Sigmoid colon (tissue), 7 donors: Measurements from ENCODE around the gene POU5F2. TPM values are rescaled to one million over a fixed set of nuclear protein-coding genes. Genes with fewer than 3 reads are reported as not detected.

Experiments
- DNase-seq: peaks from one replicate; pipeline ENCODE4 v3.0.0-alpha.2; 2019
- H3K27ac ChIP-seq, 4 donors: fragments of 200-600 bp; sonication (generic); one replicate each; pipeline ENCODE4 v1.5.1; 2016 to 2019; ENCODE audit warnings: mild to moderate bottlenecking in 1 of 4
- H3K27me3 ChIP-seq, 3 donors: fragments of 200-600 bp; sonication (generic); one replicate each; pipeline ENCODE4 v1.5.1; 2019; ENCODE audit warnings: mild to moderate bottlenecking in 1 of 3
- H3K36me3 ChIP-seq, 4 donors: fragments of 200-600 bp; sonication (generic); one replicate each; pipeline ENCODE4 v1.5.1; 2016 to 2019
- H3K4me1 ChIP-seq, 4 donors: fragments of 200-600 bp; sonication (generic); one replicate each; pipeline ENCODE4 v1.5.1; 2017 to 2019
- H3K4me3 ChIP-seq, 4 donors: fragments of 200-600 bp; sonication (generic); one replicate each; pipeline ENCODE4 v1.5.1; 2017 to 2019; ENCODE audit warnings: mild to moderate bottlenecking in 2 of 4, moderate library complexity in 1 of 4
- H3K9me3 ChIP-seq, 4 donors: fragments of 200-600 bp in 3 of 4; sonication (generic) in 3 of 4; one replicate each; pipeline versions ENCODE4 v1.5.1 to v1.6.1; 2013 to 2019
- CTCF ChIP-seq, 4 experiments: fragments of 450-650 bp in 3 of 4; fragments of 200-600 bp in 1 of 4; IDR thresholded peaks; one replicate each; pipeline ENCODE4 v1.5.1; 2016 to 2019; ENCODE audit warnings: antibody characterized with exemption in 4 of 4, mild to moderate bottlenecking in 3 of 4, moderate library complexity in 2 of 4
- EP300 ChIP-seq, 4 donors: sonication (generic); formaldehyde crosslinking; IDR thresholded peaks; one replicate each; pipeline ENCODE4 v1.6.1; 2017; ENCODE audit warnings: antibody characterized with exemption in 4 of 4
- POLR2A ChIP-seq, 2 donors: fragments of 450-650 bp; IDR thresholded peaks; one replicate each; pipeline ENCODE4 v1.6.1; 2016; ENCODE audit warnings: antibody characterized with exemption in 2 of 2, mild to moderate bottlenecking in 2 of 2, moderate library complexity in 2 of 2
- POLR2AphosphoS5 ChIP-seq, 4 donors: sonication (generic); formaldehyde crosslinking; IDR thresholded peaks; one replicate each; pipeline ENCODE4 v1.6.1; 2017; ENCODE audit warnings: antibody characterized with exemption in 4 of 4
- WGBS, 2 donors: extraction: QIAGEN DNeasy Blood & Tissue Kit; methylation state at CpG; one replicate each; pipeline ENCODE4 v1.1.7; 2013; 5-methylcytosine and 5-hydroxymethylcytosine counted together
- intact Hi-C: fragments of 100-400 bp; cut with DNase I; formaldehyde crosslinking; loops from one replicate; pipeline ENCODE4 v1.15.1; 2023
- polyA plus RNA-seq, 3 donors: library from polyadenylated mRNA; stranded (reverse); fragments of 200-250 nt; gene quantifications; one replicate each; pipeline ENCODE4 v1.2.3, GENCODE V29; 2013
- total RNA-seq, 4 donors: library from RNA; depleted of rRNA; stranded (reverse); fragments of >200 nt; gene quantifications; one replicate each; pipeline ENCODE4 v1.1.0, GENCODE V29; 2016
- donor health status: healthy with polysubstance abuse.
- donor health status: Bipolar disorder and iron deficiency.
- donor health status: healthy.

The POU5F2 gene
- total and polyA plus RNA-seq, 7 donors = under 0.01 to 6.1 (median 2.8) TPM; not detected in 1

DNA sequence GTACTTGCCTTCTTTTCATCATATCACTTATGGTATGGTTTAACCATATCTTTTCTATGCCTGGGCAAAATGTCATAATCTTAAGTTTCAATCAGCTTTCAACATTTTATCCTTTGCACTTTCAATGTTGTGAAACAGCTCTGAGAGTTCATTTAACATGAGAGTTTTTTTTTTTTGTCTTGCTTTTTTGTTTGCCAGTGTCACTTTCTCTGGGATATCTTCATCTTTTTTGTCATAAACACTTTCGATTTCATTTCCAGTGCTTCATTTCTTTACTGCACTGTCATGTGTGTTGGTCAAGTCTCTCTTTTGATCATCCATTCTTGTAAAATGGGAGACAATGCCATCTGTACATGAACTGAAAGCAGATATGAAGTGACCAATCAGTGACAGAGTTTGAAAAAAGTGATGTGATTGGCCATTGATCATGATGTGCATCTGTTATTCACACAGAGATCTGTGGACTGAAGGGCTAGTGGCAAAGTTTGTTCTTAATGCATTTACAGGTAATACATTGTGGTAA lies 7.5 kb upstream of the POU5F2 start:
- intact Hi-C loops = no loop called here
- Histone ChIP-seq H3K27ac (no peak overlapping the region), H3K9me3 (no peaks in the 10 kb centered on the region), H3K27me3 (no peaks in the 10 kb centered on the region), H3K4me3 (no peak overlapping the region), H3K4me1 (no peaks in the 10 kb centered on the region), H3K36me3 (no peaks in the 10 kb centered on the region)
- no peak for DNase-seq
- TF ChIP-seq POLR2A (IDR thresholded peaks at IDR 0.05) = no peak
- TF ChIP-seq POLR2AphosphoS5 (IDR thresholded peaks at IDR 0.05) = no peak
- TF ChIP-seq CTCF (IDR thresholded peaks at IDR 0.05) = no peak
- TF ChIP-seq EP300 (IDR thresholded peaks at IDR 0.05) = no peak
- WGBS, 2 donors = 92 to 95% methylated on average over 1 of the region's 1 CpG

GRCh38 chr5:93746406-93747056 lies 5.1 kb upstream of the POU5F2 start:
- intact Hi-C loops = no loop called here
- DNase-seq = no peak
- Histone ChIP-seq H3K4me3 (no peak overlapping the region), H3K36me3 (peaks cover 0 to 2% (median 0%) of the 10 kb centered on the region in 4 donors), H3K4me1 (no peaks in the 10 kb centered on the region), H3K9me3 (no peaks in the 10 kb centered on the region), H3K27ac (no peak overlapping the region), H3K27me3 (no peaks in the 10 kb centered on the region)
- TF ChIP-seq EP300 (IDR thresholded peaks at IDR 0.05) = no peak
- no peak for TF ChIP-seq POLR2AphosphoS5 (IDR thresholded peaks at IDR 0.05)
- TF ChIP-seq POLR2A (IDR thresholded peaks at IDR 0.05) = no peak
- TF ChIP-seq CTCF (IDR thresholded peaks at IDR 0.05) = no peak

GRCh38 chr5:93736284-93736683 lies 5.1 kb downstream of the POU5F2 start:
- no peak for DNase-seq
- intact Hi-C loops = no loop called here
- H3K4me1 ChIP-seq = no peaks in the 10 kb centered on the region

GRCh38 chr5:93735378-93735777 lies 6.0 kb downstream of the POU5F2 start:
- no peaks in the 10 kb centered on the region for H3K36me3 ChIP-seq
- WGBS, 2 donors = 87 to 88% methylated on average over 1 of the region's 1 CpG
- H3K27ac ChIP-seq = no peak overlapping the region
- TF ChIP-seq POLR2A (IDR thresholded peaks at IDR 0.05) = no peak
- TF ChIP-seq POLR2AphosphoS5 (IDR thresholded peaks at IDR 0.05) = no peak
- TF ChIP-seq EP300 (IDR thresholded peaks at IDR 0.05) = no peak
- TF ChIP-seq CTCF (IDR thresholded peaks at IDR 0.05) = no peak
- intact Hi-C loops = no loop called here
- H3K4me1 ChIP-seq = no peaks in the 10 kb centered on the region
- DNase-seq = no peak
- H3K4me3 ChIP-seq = no peak overlapping the region
- H3K9me3 ChIP-seq = peaks cover 0 to 3% (median 0%) of the 10 kb centered on the region in 4 donors
- H3K27me3 ChIP-seq = no peaks in the 10 kb centered on the region

More at GRCh38 chr5:93736284-93736683, 5.1 kb downstream of the POU5F2 start:
- Histone ChIP-seq H3K4me3 (no peak overlapping the region), H3K9me3 (peaks cover 0 to 3% (median 0%) of the 10 kb centered on the region in 4 donors), H3K27me3 (no peaks in the 10 kb centered on the region), H3K27ac (no peak overlapping the region), H3K36me3 (peaks cover 0 to 3% (median 0%) of the 10 kb centered on the region in 4 donors)
- TF ChIP-seq EP300 (IDR thresholded peaks at IDR 0.05) (no peak), CTCF (IDR thresholded peaks at IDR 0.05) (no peak)
- WGBS, 2 donors = 93 to 94% methylated on average over 2 of the region's 2 CpGs

- 96% methylated on average over 3 of the region's 3 CpGs for WGBS, 2 donors
- Histone ChIP-seq H3K36me3 (no peaks in the 10 kb centered on the region), H3K4me3 (no peak overlapping the region), H3K9me3 (no peaks in the 10 kb centered on the region), H3K27me3 (no peaks in the 10 kb centered on the region), H3K27ac (no peak overlapping the region), H3K4me1 (no peaks in the 10 kb centered on the region)
- no peak for DNase-seq
- no peak for TF ChIP-seq EP300 (IDR thresholded peaks at IDR 0.05)
- TF ChIP-seq CTCF (IDR thresholded peaks at IDR 0.05) = no peak
- no peak for TF ChIP-seq POLR2A (IDR thresholded peaks at IDR 0.05)
- no peak for TF ChIP-seq POLR2AphosphoS5 (IDR thresholded peaks at IDR 0.05)
- intact Hi-C loops = no loop called here
These were observed 9.4 kb downstream of the POU5F2 start for GRCh38 chr5:93731987-93732386.
